Erythroblast (primary cell): ENCODE data around the gene GOLGA6L10.

Experiments used
- GATA1 ChIP-seq: IDR thresholded peaks from 2 replicates; pipeline ENCODE4 v1.6.1; 2011; ENCODE audit warnings: low read depth, mild to moderate bottlenecking, control low read depth, low read length, moderate library complexity
- POLR2A ChIP-seq: IDR thresholded peaks from 2 replicates; pipeline ENCODE4 v1.6.1; 2011; ENCODE audit warnings: mild to moderate bottlenecking, low read length

DNA sequence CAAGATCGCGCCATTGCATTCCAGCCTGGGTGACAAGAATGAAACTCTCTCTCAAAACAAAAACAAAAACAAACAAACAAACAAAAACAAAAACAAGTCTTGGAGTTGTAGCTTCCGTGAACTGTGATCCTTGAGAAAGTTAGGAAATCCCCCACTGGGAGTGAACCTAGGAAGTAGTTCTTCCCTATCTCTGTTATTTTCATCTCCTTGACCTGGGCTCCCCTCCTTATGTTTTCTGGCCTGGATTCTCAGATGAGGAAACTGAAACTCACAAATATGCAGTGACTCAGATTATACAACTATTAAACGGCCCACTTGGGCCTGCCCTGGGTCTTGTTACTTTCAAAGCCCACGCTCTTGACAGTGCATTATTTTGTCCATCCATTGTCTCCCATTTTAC, 57.0 kb downstream of the GOLGA6L10 start:
- TF ChIP-seq POLR2A = no peak
- TF ChIP-seq GATA1 = no peak
